ENCODE measurements around the gene RBM23.
"Not testable (repeated sequence)": the region's sequence is repeated elsewhere in the genome, so short reads cannot be mapped to it uniquely, and the experiment has no call there.

RBM23 gene

DNA sequence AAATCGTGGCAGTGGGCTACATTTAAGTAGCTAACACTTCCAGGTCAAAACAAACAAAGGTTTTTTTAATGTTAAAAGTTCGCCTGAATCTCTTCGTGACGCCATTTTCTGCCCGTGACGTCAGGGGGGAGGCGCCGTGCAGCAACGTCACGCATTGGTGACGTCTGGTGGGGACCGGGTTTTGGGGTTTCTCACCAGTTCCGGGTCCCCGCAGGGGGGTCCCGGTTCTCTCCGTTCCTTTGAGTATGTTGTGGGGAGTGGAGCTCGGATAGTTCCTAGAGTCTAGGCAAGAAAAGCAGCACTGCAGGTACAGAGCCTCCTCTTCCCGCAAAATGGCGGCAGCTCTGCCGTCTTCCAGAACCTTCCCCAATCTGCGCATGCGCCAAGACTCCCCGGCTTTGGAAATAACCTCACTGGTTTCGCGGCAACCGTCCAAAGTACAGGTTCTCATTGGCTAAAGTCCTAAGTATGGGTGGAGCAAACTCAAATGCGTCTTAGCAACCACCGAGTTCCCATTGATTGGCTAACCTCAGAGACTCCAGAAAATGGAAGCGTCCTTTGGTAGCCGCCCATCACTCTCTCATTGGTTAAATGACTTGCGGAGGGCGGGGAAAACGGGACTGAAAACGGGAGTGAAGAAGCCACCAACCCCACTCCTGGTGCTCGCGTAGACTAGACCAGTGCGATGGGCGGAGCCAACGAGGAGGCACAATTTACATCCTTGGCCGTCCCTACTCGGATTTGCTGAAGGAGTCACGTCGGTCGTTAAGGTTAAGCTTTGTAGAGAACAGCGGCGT, at the start of gene RBM23:
RBM23 (minus strand) TSS at position 346 of the 797 bp plus-strand sequence.
- DNase-seq = peak; percentile 100

DNA sequence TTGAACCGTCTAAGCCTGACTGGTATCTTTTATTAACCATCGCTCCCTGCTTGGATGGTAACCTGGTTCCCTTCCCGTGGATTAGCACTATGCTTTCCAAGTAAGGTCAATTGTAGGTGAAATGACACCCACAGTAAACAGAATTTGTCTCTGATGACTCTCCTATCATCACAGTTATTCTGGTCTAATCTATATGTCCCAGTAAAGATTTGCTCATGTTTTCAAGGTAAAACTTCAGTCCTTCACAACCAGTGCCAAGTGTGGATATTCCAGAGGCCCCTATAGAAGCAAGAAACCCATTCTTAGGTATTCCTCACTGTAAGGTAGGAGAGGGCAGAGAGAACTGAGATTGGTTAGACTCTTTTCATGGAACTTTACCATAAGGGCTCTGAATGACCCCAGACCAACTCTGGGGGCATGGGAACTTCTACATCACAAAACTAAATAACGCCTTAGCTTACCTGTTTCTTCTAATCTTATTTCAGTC, 47.9 kb upstream of the RBM23 start:
- DNase-seq = no peak

DNA sequence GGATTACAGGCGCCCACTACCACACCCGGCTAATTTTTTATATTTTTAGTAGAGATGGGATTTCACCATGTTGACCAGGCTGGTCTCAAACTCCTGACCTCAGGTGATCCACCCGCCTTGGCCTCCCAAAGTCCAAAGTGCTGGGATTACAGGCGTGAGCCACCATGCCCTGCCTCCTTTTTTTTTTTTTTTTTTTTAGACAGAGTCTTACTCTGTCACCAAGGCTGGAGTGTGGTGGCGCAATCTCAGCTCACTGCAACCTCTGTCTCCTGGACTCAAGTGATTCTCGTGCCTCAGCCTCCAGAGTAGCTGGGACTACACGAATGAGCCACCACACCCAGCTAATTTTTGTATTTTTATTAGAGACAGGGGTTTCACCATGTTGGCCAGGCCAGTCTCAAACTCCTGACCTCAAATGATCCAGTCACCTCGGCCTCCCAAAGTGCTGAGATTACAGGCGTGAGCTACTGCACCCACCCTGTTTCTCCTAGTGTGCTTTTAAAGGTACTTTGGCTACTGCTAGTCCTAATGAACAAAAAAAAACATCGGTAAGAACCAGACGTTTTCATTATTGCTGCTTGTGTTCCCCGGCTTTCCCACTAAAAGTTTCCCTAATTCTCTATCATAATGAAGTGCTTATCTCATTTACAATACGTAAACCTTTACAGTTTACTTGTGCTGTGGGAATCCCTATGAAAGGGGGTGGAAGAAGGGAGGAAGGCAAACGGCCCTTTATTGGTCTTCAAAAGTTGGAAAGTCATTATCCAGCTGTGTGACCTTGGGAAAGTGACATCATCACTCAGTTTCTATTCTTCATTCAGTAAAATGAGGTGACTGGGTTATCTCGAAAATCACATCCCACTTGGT, 47.2 kb upstream of the RBM23 start:
- DNase-seq = not testable (repeated sequence)

DNA sequence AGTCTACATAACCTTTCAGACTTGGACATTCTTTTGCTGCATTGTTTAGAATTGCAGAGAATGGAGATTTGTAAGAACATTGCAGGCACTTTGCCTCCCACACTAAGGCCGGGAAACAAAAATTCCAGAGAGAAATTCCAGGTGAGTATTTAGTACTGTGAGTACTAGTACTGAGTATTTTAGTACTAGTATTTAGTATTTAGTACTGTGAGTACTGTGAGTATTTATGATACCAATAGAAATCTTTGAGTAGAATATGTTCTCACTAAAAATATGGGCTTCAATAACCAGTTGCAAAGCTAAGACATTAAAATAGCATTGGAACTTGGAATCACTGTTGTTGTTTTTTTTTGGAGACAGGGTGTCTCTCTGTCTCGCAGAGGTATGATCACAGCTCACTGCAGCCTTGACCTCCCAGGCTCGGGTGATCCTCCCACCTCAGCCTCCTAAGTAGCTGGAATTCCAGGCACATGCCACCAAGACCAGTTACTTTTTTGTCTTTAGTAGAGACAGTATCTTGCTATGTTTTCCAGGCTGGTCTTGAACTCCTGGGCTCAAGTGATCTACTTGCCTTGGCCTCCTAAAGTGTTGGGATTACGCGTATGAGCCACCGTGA, 43.2 kb upstream of the RBM23 start:
- DNase-seq = no peak

DNA sequence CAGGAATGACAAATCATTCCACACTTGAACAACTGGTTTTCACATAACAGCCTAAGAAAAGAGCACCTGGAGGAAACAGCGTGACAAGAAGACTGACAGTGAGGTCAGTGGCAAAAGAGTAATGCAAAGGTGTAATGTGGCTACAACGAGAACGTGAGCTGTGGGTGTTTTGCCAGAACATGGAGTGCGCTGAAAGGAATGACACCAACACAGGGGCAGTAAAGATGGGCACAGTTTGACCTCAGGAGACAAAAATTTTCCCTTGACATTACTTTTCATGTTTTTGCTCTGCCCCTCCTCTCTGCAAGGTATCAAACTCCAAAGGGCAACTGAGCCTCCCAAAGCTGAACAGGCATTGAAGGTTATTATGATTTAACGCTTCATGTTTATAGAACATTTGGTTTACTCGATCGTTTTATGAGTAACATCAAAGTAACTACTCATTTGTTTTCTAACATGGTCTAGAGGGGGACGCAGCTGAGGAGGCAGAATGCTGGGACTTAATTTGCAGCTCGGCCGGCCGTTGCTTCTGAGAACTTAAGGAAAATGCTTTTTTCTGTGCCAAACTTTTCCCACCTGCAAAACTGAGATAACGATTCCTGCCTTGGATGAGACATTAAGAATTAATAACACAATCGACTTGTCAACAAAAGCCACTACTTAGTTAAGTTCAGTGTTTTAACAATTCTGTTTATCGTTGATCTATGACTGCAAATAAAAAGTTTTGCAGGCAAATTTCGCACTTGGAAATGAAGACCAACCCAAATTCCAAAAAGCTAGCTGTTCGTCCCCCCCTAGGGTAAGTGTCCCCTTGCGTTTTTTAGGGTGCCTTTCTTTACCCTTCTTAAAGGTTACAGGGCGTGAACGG, 37.0 kb upstream of the RBM23 start:
- no peak for DNase-seq

- DNase-seq = no peak
Measured at GRCh38 chr14:22952418-22952817, 33.5 kb upstream of the RBM23 start.

DNA sequence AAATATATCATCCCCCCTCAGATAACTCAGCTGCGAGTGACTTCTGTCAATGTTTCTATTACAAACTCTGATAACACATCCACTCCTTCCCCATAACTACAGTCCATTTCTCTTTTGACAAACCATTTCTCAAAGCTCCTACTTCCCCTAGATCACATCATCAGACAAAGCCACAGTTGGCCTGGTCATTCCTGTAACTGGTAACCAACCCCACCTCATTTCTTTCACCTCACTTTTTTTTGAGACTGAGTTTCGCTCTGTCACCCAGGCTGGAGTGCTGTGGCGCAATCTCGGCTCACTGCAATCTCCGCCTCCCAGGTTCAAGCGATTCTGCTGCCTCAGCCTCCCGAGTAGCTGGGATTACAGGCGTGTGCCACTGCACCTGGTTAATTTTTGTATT, 32.8 kb upstream of the RBM23 start:
- DNase-seq = not testable (repeated sequence)

DNA sequence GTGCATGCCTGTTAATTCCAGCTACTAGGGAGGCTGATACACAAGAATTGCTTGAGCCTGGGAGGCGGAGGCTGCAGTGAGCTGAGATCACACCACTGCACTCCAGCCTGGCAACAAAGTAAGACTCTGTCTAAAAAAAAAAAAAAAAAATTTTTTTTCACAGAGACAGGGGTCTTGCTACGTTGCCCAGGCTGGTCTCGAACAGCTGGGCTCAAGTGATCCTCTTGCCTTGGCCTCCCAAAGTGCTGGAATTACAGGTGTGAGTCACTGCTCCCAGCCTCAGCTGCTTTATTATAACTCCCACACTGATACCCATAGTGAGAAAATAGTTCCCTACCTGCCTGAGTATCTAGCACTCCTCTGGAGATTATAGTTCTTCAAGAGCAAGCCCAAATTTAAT, 26.7 kb upstream of the RBM23 start:
- DNase-seq = no peak

DNA sequence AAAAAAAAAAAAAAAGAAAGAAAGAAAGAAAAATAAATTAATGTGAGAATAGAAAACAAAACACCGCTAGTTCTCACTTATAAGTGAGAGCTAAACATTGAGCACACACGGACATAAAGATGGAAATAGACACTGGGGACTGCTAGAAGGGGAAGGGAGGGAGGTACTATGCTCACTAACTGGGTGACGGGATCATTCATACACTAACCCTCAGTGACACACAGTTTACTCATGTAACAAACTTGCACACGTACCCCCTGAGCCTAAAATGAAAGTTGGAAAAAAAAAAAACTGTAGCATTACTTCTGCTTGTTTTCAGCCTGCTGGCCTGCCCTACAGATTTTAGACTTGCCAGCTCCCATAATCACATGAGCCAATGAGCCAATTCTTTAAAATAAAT, 20.7 kb upstream of the RBM23 start:
- DNase-seq = no peak

DNA sequence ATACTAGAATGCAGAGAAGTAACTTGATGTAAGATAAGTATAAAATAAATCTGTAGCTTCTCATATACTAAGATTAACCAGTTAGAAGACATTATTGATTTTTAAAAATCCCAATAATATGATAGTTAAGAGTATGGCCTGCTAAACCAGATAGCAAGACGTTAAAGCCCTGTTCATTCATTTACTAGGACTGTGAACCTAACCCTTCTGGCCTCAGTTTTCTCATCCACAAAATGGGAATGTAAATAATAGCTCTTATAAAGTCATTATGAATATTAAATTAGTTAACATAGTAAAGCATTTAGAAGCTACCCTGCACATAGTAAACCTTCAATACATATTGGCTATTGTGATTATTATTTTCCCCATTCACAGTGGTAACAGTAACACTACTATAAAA, 16.2 kb upstream of the RBM23 start:
- DNase-seq = no peak

DNA sequence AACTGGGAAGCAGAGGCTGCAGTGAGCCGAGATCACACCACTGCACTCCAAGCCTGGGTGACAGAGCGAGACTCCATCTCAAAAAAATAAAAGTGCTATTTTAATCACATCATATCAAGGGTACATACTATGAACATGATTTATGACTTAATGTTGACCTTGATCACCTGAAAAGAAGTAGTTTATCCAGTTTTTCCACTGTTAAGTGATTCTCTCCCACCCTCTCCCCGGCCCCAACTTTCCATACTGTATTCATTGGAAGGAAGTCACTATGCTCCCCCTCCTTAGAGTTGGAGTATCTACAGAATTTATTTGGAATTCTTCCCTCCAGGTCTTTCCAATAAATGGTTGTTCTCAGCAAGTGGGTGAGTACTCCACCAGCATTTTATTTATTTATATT, 13.2 kb upstream of the RBM23 start:
- DNase-seq = no peak

DNA sequence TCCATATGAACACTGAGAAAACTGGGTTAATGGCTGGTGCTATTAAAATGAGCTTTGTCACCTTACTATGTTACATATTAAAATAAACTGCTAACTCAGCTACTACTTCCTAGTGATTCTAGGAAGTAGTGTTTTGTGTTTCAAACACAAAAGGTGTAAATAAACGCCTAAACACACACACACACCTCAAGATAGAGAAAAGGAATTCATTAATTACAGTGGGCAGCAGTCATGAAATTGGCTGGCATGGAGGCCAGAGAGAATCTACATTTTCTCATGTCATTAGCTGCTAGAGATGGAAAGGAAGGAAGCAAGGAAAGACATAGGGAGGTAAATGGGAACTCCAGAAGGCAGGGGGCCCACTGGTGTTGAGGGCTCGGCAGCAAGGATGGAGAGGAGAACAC, 11.0 kb upstream of the RBM23 start:
- no peak for DNase-seq

- peak; percentile 97 for DNase-seq
Measured at GRCh38 chr14:22929104-22929960, 10.4 kb upstream of the RBM23 start, which contains the start of gene PRMT5. Gene PRMT5, minus strand, starts transcription at chr14:22929376. Its CDS starts 15 bp downstream, at chr14:22929361.

- peak in 1 of 2 donors; percentile 11 for DNase-seq
Measured at GRCh38 chr14:22928237-22929103, 9.5 kb upstream of the RBM23 start.

DNA sequence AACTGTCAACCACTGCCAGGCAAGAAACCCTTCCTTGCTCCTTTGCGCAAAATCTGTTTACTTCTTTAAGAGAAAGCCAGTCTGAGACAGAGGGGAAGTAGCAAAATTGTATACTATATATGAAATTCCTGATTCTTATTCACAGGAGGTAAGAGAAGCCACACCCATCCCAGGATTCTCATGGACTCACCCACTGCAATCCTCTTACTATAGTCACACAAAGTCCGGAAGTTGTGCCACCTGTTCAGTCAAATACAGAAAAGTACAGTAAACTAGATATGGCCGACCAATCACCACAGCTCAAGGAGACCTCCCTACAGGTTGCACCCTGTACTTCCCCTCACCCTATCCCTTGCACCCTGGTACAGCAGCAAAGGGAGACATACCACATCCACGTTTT, 7.4 kb upstream of the RBM23 start:
- DNase-seq = no peak

- DNase-seq = no peak
Measured at GRCh38 chr14:22925513-22925912, 6.6 kb upstream of the RBM23 start.

DNA sequence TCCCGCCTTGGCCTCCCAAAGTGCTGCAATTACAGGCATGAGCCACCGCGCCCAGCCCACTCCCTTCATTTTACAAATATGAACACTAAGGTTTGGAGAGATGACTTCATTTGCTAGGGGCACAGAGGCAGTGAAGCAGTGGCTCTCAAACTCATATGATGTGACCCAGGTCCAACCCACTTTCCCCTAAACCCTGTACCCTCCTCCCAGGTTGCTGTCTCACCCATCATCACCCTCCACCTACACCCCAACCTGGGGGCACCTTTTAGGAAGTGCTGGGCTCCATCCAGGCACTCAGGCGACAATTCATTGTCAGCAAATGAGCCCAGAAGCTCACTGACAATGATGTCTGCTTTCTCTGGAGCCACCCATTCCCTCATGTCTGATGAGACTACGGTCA, 4.8 kb upstream of the RBM23 start:
- DNase-seq = no peak

GRCh38 chr14:22922294-22922693, 3.3 kb upstream of the RBM23 start:
- DNase-seq = no peak

DNA sequence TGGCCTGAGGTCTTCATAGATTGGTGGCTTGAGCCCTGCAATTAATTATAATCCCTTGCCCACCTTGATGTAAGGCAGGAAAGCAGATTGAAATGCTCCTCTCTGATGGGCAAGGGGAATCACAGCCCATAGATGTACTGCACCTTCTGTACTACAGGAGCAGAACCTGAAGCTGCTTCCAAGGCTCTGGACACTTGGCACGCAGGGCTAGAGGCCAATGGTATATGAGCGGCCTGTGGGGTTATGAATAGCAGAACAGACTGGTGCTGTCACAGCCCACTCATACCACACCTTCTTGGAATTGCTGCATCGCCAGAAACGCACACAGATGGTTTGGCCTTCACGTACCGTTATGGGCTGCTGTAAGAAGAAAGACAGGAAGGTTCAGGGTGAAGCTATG, 1.7 kb upstream of the RBM23 start:
- DNase-seq = no peak

DNA sequence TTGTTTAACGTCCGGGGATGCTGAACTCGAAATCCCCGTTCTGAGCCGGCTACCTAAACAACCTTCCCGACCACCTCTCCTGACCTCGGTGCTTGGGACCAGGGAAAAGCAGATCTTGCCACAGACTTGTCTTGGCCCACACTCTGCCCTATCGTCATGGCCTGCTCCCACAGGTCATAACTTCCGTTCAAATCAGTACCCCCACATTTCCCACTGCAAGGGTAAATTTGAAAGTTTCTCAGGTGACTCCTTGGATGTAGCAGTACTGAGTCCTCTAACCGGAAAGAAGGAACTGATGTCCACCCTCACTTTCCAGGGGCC, 612 bp upstream of the RBM23 start:
- no peak for DNase-seq

Measured in stimulated activated CD4-positive, alpha-beta T cell treated with anti-CD3 and anti-CD28 coated beads, Interleukin-2, amount 100 ng/mL, for 24 hours (primary cell).